ENCODE measurements around the gene FAM120C.

Gene FAM120C, protein sequence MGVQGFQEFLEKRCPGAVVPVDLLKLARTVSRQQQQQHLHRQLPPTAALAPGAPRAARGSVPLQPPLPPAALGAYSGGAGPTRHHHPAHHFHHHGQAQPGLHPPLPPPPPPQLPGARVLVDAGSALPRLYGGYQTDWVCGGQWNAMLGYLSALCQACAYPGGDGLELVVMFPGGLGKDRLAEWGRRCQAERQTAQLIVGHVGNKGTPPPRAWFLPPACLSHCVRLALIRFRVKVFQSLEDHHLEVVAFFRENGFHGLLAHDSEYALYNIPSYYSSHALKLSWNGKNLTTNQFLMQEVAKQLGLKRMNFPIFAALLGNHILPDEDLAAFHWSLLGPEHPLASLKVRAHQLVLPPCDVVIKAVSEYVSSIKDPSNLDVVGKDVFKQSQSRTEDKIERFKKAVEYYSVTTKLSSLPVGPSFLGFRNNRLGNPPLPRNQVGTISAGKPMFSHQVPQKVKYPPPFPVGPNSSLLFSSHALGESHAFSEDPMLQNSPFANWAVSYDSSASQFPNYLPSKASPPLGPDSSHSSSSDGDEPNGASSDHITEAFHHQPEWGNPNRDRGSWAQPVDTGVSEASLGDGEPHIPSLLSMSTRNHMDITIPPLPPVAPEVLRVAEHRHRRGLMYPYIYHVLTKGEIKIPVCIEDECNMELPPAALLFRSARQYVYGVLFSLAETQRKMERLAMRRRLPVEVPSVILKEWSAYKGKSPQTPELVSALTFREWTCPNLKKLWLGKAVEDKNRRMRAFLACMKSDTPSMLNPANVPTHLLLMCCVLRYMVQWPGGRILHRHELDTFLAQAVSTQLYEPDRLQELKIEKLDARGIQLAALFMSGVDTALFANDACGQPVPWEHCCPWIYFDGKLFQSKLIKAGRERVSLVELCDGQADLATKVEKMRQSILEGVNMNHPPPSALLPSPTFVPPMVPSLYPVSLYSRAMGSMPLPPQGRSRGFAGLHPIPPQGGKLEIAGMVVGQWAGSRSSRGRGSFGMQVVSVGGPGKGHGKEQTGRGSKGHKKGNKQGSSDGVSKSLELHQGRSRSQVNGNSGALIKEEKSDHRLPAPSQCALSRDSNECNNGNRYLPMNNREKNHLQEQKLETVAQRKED

DNA sequence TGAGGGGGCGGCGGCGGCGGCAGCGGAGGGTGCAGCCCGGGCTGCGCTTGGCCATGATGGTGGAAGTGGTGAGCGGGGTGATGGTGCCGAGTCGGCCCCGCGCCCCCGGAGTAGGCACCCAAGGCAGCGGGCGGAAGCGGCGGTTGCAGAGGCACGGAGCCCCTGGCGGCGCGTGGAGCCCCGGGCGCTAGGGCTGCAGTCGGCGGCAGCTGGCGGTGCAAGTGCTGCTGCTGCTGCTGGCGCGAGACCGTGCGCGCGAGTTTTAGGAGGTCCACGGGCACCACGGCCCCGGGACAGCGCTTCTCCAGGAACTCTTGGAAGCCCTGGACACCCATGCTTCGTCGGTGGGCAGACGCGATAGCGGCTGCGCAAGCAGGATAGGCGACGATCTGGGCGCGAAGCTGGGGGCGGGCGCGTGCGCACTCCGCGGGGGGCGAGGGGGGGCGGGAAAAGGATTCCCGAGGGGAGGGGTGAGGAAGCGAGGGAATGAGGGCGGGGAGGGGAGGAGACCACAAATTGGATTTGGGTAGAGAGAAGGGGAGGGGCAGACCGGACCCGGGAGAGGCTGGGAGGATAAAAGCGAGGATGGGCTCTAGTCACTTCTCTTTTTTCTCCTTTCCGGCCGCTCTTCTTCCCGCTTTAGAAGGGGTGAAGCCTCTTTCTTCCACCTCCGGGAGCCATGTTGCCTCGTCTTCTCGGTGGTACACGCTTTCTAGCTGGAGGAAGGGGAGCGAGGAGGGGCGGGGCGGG lies at the start of gene FAM120C:
Gene FAM120C, minus strand, starts transcription at position 391 of the 750 bp plus-strand sequence. Its CDS starts 56 bp downstream, at position 335.
- DNase-seq (ENCODE audit: low read depth), result peak; percentile 42

DNA sequence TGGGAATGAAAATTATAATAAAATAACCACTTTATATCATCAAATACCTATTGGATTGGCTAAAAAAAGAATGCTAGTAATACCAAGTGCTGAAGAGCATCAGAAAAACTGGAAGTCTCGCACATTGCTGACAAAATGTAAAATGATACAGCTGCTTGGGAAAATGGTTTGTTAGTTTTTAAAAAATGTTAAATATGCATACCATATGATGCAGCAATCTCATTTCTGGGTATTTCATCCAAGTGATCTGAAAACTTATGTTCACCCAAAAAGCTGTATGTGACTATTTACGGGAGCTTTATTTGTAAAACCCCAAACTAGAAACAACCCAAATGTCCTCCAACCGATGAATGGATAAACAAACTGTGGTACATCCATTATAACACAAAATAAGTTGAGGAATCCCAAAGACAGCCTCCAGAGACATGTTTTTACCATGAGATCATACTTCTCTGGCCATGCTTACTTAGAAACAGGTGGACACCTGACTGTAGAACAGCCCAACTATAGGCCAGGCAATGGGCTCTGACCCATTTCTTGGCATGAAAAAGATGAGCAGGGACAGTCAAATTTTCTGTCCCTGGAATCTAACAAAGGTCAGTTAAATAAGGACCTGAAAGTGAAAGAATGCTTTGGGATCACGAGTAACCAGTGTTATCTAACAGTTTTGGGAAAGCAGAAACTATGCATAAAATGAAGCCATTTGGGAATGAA lies 47.5 kb upstream of the FAM120C start:
- DNase-seq (ENCODE audit: low read depth), result no peak

DNA sequence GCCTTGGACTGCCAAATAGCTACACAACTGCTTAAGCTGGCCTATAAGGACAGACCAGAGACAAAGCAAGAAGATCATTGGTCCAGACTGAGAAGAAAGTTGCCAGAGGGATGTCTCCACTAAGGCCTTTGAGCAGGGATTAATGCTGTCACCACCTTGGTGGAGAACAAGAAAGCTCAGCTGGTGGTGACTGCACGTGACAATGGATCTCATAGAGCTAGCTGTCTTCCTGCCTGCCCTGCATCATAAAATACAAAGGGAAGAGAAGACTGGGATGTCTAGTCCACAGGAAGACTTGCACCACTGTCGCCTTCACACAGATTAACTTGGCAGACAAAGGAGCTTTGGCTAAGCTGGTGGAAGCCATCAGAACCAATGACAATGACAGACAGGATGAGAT lies 40.5 kb upstream of the FAM120C start:
- no peak for DNase-seq (ENCODE audit: low read depth)

DNA sequence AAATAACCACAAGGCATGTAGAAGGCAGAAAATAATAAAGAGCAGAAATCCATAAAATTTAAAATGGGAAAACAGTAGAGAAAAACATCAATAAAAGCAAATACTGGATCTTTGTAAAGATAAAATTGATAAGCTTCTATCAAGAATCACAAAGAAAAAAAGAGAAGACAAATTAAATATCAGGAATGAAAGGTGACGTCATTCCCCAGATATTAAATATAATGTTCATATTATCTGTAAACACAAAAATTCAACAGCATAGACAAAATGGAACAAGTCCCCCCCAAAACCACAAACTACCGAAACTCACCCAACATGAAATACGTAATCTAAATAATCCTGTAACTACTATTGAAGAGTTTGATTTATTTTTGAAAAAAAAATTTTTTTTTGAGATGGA lies 30.5 kb upstream of the FAM120C start:
- no peak for DNase-seq (ENCODE audit: low read depth)

DNA sequence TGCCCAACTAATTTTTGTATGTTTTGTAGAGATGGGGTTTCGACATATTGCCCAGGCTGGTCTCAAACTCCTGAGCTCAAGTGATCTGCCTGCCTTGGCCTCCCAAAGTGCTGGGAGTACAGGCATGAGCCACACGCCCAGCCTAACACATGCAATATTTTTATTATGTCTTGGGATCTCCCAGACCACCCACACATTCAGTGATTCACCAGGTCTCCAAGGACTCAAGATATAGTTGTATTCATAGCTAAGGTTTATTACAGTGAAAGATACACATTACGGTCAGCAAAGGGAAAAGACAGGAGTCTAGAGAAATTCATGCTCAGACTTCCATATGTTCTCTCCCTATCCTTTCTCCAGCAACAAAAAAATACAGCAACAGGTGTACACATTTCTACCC lies 25.5 kb upstream of the FAM120C start:
- no peak for DNase-seq (ENCODE audit: low read depth)

DNA sequence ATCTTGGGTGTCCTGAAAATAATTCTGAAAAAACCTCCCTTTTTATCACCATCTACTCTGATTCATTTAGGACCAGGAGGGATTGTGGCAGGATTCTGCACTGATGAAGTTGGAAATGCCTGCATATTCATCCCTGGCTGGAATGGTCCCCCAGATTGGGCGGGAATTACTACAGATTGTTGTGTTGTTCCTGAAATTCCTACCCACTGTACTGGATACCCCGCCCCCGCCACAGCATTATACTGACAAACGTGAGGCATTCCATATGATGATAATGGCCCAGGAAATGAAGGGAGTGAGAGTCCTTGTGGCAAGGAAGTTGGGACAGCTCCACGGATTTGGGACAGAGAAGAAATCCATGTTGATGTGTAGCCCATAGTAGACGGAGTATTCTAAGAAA lies 15.2 kb upstream of the FAM120C start:
- no peak for DNase-seq (ENCODE audit: low read depth)

DNA sequence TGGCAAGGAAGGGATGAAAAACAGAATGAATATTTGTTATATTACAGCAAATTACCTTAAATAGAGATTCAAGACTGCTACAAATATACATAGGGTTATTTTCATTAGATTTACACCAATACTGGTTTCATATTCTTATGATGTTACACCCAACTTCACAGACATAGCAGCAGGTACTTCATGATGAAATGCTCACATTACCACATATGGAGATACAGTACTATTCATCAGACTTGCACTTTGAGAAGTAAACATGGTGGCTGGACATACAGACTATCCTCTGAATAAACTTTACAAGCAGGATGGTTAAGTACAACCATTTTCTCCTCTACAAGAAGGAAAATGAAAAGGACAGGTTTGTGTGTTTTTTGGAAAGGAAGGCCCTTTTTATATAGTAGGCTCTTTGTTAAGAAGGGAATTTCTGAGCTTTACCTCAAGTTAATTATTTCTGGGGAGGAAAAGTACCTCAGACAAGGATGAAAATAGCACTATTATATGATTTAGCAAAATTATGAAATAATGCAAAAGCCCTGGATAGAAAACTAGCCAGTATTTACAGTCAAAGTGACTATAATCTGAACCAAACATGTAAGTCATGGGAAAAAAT lies 12.0 kb upstream of the FAM120C start:
- DNase-seq (ENCODE audit: low read depth), result no peak

DNA sequence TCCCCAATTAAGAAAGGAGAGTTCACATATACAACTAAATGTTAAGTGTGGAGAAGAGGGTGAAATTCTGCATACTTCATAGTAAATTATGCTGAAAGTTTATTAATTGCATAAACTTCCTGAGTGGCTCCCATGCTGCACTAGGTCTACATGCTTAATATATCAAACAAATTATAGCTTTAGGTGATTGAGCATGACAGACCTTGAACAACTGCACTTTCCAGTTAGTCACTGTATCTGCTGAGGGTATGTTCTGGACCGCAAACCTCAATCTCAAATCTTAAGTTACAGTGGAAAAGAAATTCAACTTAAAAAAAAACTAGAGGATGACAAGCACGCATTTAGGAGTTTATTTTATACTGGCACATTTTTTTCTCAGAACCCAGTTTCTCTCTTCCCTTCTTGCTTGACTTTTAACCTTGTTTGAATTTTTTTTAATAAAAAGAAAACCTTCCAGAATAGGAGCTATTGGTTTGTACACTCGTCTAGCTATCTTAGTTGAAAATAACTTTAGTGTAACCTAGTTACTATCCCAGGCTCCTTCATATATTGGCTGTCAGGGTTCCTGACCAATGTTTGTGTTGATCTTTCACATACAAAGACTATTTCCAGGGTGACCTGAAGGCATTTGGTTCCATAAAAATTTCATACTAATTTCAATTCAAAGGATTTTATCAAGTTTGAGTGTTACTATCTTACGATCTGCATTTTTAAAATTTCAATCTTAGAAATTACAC lies 10.2 kb upstream of the FAM120C start:
- no peak for DNase-seq (ENCODE audit: low read depth)

DNA sequence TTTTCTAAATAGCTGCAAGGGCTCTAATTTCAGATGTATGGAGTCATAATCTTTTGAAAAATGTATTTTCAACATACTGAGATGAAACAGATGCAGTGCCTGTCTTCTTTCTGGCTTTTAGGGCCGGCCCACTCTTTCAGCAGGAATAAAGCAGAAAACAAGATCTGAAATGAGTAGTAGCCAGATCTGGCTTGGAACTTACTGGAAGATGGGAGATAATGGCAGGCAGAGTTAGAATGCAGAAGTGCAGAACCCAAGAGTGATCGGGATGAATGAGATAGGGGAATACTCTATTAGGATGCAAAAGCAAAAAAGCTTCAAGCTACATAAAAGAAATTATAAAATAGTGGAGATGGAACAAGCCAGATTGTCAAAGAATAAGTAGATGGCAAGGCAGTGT lies 1.4 kb upstream of the FAM120C start:
- DNase-seq (ENCODE audit: low read depth), result no peak

DNA sequence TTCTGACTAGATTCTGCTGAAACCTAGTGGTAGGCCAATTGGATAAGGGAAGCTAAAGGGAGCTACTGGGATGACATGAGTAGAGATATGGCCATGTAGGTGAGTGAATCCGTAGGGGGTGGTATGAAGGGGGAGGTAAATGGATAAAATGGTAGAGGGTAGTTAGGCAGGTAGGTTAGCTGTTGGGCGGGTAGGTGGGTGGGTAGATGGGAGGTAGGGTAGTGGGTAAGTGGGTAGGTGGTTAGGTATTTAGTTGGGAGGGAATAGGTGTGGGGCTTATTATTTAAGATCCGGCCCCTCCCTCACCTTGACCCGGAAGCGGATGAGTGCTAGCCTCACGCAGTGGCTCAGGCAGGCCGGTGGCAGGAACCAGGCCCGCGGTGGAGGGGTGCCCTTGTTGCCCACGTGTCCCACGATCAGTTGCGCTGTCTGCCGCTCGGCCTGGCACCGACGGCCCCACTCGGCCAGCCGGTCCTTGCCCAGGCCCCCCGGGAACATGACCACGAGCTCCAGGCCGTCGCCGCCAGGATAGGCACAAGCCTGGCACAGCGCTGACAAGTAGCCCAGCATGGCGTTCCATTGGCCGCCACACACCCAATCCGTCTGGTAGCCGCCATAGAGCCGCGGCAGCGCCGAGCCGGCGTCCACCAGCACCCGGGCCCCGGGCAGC lies 725 bp downstream of the FAM120C start:
- DNase-seq (ENCODE audit: low read depth), result peak; percentile 38

DNA sequence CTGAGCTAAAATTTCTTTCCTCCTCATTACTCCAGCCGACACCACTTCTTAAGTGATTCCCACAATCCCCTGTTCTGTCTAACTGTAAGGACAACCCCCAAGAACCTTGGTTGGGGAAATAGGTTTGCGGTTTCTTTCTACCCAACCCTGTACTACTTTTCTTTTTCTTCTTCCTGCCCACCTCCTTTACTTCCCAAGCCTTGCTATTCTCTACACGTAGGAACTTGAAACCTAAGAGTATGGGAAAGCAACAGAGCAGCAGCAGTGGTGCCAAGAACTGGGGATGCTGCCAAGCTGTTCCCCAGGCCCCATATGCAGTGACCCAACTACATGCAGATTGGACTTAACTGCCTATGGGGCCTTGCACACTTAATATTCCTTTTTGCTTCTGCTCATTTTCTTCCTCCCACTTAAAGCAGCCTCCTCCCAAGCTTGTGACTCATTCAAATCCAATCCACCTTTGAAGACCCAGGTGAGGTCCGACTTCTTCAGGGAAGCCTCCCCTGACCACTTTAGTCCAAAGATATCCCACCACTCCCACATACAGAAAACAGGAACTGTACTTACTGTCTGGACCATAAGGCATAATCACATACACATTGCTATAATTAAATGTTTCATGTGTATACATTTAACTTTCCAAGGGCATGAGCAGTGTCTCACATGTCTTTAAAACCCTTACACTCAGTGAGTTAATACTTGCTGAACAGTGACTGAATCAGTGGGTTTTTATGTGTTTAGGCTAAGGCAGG lies 1.7 kb downstream of the FAM120C start:
- DNase-seq (ENCODE audit: low read depth), result no peak

DNA sequence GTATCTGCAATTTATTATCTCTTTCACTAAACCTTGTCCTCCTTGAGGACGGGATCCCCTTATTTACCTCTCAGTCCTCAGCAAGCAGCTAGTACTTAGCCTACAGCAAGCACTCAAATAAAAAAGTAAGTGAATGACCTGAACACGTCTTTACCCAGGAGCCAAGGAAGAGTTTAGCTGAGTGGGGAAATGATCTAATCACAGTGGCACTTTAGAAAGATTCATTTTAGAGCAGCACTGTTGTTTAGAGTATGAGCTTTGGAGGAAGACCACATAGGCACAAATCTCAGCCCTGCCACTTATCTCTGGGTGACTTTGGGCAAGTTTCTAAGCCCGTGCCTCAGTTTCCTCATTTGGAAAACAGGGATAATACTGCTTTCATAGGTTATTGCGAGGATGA lies 2.7 kb downstream of the FAM120C start:
- DNase-seq (ENCODE audit: low read depth), result no peak

DNA sequence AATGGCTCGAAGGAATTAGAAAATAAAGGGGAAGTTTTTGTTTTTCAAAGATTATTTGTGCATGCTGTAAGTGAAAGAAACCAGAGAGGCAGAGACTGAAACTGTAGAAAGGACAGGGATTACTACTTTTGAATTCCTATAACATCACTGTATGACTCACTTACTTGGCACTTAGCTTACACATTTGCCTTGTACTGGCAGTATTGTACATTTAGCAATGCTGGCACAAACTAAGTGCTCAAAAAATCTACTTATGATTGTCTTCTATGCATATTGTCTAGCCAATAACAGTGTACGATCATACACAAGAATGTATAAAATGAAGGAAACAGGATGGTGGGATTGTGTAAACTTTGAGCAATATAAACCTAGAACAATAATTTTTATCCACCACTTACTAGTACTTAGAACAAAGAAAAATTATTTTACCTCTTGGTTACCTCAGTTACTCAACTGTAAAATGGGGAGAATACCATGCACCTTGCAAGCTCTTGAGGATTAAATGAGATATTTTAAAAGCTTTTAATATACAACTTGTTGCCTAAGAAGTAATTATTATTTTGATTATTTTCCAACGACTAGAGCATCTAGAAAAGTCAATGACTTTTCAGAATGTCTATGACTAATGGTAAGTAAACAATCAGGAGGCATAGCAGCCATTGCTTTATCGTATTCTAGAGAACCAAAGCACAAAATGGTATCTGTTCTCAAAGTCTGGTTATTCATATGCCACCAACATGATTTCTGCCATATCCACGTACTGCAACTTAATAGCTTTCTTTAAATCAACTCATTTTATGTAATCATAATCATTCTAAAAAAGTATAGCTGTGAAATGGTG lies 4.7 kb downstream of the FAM120C start:
- DNase-seq (ENCODE audit: low read depth), result no peak

DNA sequence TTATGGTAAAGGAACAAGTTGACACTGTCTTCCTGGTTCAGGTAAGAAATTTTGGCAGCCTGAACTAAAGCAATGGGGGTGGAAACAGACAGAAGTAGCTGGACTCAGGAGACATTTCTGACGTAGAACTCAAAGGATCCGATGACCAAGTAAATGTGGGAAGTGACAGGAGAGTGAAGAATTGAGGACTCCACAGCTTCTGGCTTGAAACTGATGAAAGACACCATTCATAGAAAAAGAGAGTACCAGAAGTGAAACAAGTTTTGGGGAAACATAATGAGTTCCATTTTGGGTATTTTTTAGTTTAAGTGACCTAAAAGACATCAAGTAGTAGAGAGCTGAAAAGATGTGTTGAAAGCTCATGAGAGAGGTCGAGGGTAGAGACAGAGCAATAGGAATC lies 5.7 kb downstream of the FAM120C start:
- no peak for DNase-seq (ENCODE audit: low read depth)

DNA sequence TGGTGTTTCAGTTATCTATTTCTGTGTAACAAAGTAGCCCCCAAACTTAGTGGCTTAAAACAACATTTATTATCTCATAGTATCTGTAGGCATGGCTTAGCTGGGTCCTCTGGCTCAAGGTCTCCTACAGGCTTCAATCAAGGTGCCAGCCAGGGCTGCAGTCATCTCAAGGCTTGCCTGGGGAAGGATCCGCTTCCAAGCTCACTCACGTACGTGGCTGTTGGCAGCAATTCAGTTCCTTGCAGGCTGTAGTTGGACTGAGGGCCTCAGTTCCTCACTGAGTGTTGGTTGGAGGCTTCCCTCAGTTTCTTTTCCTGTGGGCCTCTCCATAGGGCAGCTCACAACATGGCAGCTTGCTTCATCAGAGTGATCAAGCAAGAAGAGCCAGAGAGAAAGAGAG lies 9.3 kb downstream of the FAM120C start:
- no peak for DNase-seq (ENCODE audit: low read depth)

DNA sequence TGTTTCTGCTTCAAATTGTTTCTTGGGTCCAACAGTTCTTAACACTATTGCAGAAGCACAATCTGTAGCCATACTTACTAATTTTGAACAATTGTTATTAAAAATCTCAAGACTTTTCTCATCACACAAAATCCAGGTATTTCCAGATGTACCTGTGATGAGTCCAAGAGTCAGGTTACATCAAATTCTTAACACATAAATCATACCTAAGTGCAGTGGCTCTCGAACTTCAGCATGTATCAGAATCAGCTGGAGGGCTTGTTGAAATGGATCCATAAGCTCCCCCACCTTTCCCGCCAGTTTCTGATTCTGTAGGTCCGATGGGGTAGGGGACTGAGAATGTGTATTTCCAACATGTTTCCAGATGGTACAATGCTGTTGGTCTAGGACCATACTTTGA lies 10.6 kb downstream of the FAM120C start:
- DNase-seq (ENCODE audit: low read depth), result no peak

DNA sequence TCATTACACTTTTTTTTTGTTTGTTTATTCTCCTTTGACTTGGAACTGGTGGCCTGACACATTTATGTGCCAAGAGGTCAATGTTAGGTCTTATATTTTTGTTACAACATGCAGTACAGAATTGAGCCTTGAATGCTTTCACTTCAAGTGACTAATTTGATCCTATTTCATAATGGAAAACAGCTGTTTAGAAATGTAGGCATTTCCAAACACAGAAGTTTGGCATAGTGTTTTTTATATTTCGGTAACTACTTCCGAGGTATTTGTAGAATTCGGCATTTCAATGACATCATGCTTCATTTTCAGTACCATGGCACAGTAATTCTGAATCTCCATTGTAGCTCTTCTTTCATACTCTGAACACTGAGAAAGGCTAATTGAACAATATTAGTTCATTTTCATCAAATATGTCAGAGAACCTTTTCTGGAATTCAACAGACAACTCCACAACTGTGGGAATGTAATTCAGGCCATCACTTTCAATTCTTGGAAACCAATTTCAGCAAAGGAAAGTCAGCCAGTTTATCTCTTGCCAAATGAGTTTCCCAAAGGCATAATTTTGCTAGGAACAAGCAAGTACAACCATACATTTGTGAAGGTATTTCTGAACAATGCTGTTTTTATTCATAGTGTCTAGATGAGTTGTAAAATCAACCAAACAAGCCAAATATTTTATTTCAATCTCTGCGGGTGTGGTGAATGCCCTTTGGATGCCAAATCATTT lies 11.4 kb downstream of the FAM120C start:
- DNase-seq (ENCODE audit: low read depth), result no peak

Measured in stimulated activated CD8-positive, alpha-beta memory T cell treated with anti-CD3 and anti-CD28 coated beads, Interleukin-4, amount 100 ng/mL, for 24 hours (primary cell).